Astrocyte of the cerebellum (primary cell): ENCODE data around the gene PEX5L.

Experiments
- DNase-seq: peaks from one replicate; pipeline ENCODE4 v3.0.0-alpha.2; 2011; ENCODE audit warnings: low read depth
- H3K4me3 ChIP-seq: 2 replicates; pipeline ENCODE4 v1.5.1; 2011; ENCODE audit warnings: mild to moderate bottlenecking, low read depth, low read length, moderate library complexity
- CTCF ChIP-seq: IDR thresholded peaks from 2 replicates; pipeline ENCODE4 v1.5.1; 2012; ENCODE audit warnings: low read length, low read depth, moderate library complexity, mild to moderate bottlenecking; ENCODE audit errors: missing control alignments
- in situ Hi-C: cut with HindIII; loops from 2 replicates; pipeline ENCODE4 v1.10.0; 2017; ENCODE audit warnings: low sequenced_read_pairs

Gene PEX5L

GRCh38 chr3:179807588-179807987 is 229.1 kb downstream of the PEX5L start:
- in situ Hi-C loops = no loop called here
- H3K4me3 ChIP-seq = no peak overlapping the region
- DNase-seq = no peak
- no peak for TF ChIP-seq CTCF

- DNase-seq = no peak
- in situ Hi-C loops = no loop called here
- no peak for TF ChIP-seq CTCF
- no peak overlapping the region for H3K4me3 ChIP-seq
Observed at GRCh38 chr3:179806177-179806576, 230.6 kb downstream of the PEX5L start.

GRCh38 chr3:179801856-179802255 is 234.9 kb downstream of the PEX5L start:
- no peak overlapping the region for H3K4me3 ChIP-seq
- in situ Hi-C loops = no loop called here
- TF ChIP-seq CTCF = no peak
- DNase-seq = no peak

GRCh38 chr3:179801263-179801662 is 235.5 kb downstream of the PEX5L start:
- in situ Hi-C loops = no loop called here
- TF ChIP-seq CTCF = no peak
- H3K4me3 ChIP-seq = no peak overlapping the region
- peak; percentile 26 for DNase-seq

- no peak for TF ChIP-seq CTCF
- no peak for DNase-seq
- H3K4me3 ChIP-seq = no peak overlapping the region
- in situ Hi-C loops = no loop called here
Observed at GRCh38 chr3:179797192-179797591, 239.5 kb downstream of the PEX5L start.

- TF ChIP-seq CTCF = no peak
- in situ Hi-C loops = no loop called here
- no peak for DNase-seq
- H3K4me3 ChIP-seq = no peak overlapping the region
Observed at GRCh38 chr3:179796421-179796820, 240.3 kb downstream of the PEX5L start.

- no peak for DNase-seq
- no peak overlapping the region for H3K4me3 ChIP-seq
- in situ Hi-C loops = no loop called here
- TF ChIP-seq CTCF = no peak
Observed at GRCh38 chr3:179794355-179794754, 242.4 kb downstream of the PEX5L start.
